HL-60 (cell line): ENCODE results near the gene IGFALS.

Experiments
- DNase-seq, 2 experiments: peaks; one replicate each; pipeline ENCODE4 v3.0.0-alpha.2; 2010 to 2020; ENCODE audit warnings: low read depth in 1 of 2, low spot score in 1 of 2
- H3K27ac ChIP-seq: fragments of 250-450 bp; sonication (Bioruptor Pico); replicated peaks from 2 replicates; pipeline ENCODE4 v1.5.1; 2020; ENCODE audit warnings: mild to moderate bottlenecking, moderate library complexity
- H3K27me3 ChIP-seq: fragments of 250-450 bp; sonication (Bioruptor Pico); 2 replicates; pipeline ENCODE4 v1.5.1; 2021; ENCODE audit warnings: mild to moderate bottlenecking, moderate library complexity; ENCODE audit not compliant: insufficient read depth, poor library complexity, severe bottlenecking
- H3K4me3 ChIP-seq: replicated peaks from 2 replicates; pipeline ENCODE4 v1.5.1; 2011; ENCODE audit warnings: mild to moderate bottlenecking, control low read depth, low read length; ENCODE audit not compliant: insufficient read depth
- CTCF ChIP-seq: IDR thresholded peaks from one replicate; pipeline ENCODE4 v1.5.1; 2011; ENCODE audit warnings: low read length, control low read depth, inconsistent platforms; ENCODE audit not compliant: insufficient read depth
- GABPA ChIP-seq: IDR thresholded peaks from 2 replicates; pipeline ENCODE4 v1.6.1; 2012; ENCODE audit warnings: low read depth
- POLR2AphosphoS5 ChIP-seq: IDR thresholded peaks from 2 replicates; pipeline ENCODE4 v1.6.1; 2012; ENCODE audit warnings: low read depth
- SPI1 ChIP-seq: IDR thresholded peaks from 2 replicates; pipeline ENCODE4 v1.6.1; 2012; ENCODE audit warnings: low read depth, mild to moderate bottlenecking, borderline replicate concordance
- TF ChIP-seq, protein P1 (sequence below): IDR thresholded peaks from 2 replicates; pipeline ENCODE4 v1.6.1; 2012; ENCODE audit warnings: low read depth; ENCODE audit not compliant: insufficient replicate concordance

The IGFALS gene

DNA sequence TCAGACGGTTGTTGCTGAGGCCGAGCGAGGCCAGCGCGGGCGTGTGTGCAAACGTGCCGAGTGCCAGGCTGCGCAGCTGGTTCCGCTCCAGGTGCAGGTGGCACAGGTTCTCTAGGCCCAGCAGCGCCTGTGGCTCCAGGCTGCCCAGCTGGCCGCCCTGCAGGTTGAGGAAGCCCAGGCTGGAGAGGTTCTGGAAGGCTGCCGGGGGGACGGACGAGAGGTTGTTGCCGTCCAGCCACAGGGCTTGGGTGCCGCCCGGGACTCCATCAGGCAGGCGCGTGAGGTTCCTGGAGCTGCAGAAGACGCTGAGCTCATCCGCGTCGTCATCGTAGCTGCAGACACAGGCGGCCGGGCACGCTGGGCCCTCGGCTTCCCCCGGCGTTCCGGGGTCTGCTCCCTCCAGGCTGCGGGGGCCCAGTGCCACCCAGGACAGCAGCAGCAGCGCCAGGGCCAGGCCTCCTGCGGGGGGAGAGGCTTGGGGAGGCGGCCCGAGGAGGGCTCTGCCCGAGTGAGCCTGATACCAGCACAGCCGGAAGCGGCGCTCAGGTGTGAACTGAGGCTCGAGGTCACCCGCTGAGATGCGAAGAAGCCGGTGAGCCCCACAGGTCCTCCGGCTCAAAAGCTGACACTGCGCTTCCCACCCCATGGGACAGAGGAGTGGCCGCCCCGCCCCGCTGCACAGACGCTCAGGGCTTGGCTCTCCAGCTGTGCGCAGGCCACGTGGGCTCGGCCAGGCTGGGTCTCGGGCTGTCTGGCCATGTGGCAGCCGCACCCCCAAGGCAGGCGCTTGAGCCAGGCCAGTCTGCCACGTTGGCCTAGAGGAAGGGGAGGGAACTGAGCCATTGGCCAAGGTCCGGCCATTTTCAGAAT is 1.3 kb downstream of the IGFALS start:
- DNase-seq = no peak
- TF ChIP-seq POLR2AphosphoS5 (no peak), SPI1 (no peak), GABPA (no peak), CTCF (no peak)
- TF ChIP-seq, protein P1, sequence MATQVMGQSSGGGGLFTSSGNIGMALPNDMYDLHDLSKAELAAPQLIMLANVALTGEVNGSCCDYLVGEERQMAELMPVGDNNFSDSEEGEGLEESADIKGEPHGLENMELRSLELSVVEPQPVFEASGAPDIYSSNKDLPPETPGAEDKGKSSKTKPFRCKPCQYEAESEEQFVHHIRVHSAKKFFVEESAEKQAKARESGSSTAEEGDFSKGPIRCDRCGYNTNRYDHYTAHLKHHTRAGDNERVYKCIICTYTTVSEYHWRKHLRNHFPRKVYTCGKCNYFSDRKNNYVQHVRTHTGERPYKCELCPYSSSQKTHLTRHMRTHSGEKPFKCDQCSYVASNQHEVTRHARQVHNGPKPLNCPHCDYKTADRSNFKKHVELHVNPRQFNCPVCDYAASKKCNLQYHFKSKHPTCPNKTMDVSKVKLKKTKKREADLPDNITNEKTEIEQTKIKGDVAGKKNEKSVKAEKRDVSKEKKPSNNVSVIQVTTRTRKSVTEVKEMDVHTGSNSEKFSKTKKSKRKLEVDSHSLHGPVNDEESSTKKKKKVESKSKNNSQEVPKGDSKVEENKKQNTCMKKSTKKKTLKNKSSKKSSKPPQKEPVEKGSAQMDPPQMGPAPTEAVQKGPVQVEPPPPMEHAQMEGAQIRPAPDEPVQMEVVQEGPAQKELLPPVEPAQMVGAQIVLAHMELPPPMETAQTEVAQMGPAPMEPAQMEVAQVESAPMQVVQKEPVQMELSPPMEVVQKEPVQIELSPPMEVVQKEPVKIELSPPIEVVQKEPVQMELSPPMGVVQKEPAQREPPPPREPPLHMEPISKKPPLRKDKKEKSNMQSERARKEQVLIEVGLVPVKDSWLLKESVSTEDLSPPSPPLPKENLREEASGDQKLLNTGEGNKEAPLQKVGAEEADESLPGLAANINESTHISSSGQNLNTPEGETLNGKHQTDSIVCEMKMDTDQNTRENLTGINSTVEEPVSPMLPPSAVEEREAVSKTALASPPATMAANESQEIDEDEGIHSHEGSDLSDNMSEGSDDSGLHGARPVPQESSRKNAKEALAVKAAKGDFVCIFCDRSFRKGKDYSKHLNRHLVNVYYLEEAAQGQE = no peak
- no peaks in the 10 kb centered on the region for H3K27me3 ChIP-seq
- no peak overlapping the region for H3K27ac ChIP-seq
- no peak overlapping the region for H3K4me3 ChIP-seq

GRCh38 chr16:1791256-1791942 is 2.1 kb downstream of the IGFALS start:
- H3K27ac ChIP-seq = no peak overlapping the region
- TF ChIP-seq SPI1 (no peak), GABPA (no peak), CTCF (no peak), POLR2AphosphoS5 (no peak)
- TF ChIP-seq, protein P1 = no peak
- DNase-seq = no peak

DNA sequence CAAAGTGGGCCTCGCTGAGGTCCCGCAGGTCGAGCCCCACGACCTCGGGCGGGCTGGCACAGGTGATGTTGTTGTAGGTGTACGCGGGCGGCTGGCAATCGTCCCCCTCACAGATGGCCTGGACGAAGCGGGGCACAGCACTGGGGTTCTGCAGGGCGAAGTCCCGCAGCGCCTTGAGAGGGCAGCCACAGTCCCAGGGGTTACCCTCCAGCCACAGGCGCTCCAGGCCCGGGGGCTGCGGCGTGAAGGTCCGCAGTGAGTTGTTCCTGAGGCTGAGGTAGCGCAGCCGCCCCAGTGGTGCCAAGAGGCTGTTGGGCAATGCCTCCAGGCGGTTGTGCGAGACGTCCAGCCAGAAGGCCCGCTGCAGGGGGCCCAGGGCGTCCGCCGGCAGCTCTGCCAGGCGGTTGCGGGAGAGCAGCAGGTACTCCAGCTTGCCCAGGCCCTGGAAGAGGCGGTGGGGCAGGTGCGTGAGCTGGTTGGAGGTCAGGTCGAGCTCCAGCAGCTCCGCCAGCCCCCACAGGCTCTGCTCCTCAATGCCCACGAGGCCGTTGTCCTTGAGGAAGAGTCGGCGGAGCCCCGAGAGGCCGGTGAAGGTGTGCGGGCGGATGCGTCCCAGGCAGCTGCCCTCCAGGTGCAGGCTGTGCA is 2.8 kb downstream of the IGFALS start:
- no peak overlapping the region for H3K4me3 ChIP-seq
- no peak for DNase-seq
- TF ChIP-seq, protein P1 = no peak
- TF ChIP-seq POLR2AphosphoS5 = no peak
- no peak for TF ChIP-seq CTCF
- no peak for TF ChIP-seq GABPA
- no peak for TF ChIP-seq SPI1
- H3K27me3 ChIP-seq = no peaks in the 10 kb centered on the region
- no peak overlapping the region for H3K27ac ChIP-seq

More at GRCh38 chr16:1791256-1791942, 2.1 kb downstream of the IGFALS start:
- no peaks in the 10 kb centered on the region for H3K27me3 ChIP-seq
- no peak overlapping the region for H3K4me3 ChIP-seq
